Activated CD8-positive, alpha-beta T cell treated with anti-CD3 and anti-CD28 coated beads for 36 hours (primary cell): Measurements from ENCODE around the gene MFNG. TPM values are rescaled to one million over a fixed set of nuclear protein-coding genes. Genes with fewer than 3 reads are reported as not detected.
A peak's percentile ranks its signal among the peaks of the same experiment; 100 is the strongest.

Experiments used
- ATAC-seq: fragments of 200-7000 bp; cut with Tn5 transposase; one replicate; pipeline ENCODE4 v1.10.0; 2021; ENCODE audit warnings: mild to moderate bottlenecking, moderate library complexity
- CTCF ChIA-PET: fragments of 350-600 bp; sonication (Branson Sonifier 250); formaldehyde crosslinking; loops from one replicate; lab custom pipeline; 2021; ENCODE audit warnings: antibody characterized with exemption; lab: Charles Lee
- POLR2A ChIA-PET: fragments of 350-600 bp; sonication (Branson Sonifier 250); formaldehyde crosslinking; loops from one replicate; lab custom pipeline; 2021; ENCODE audit warnings: antibody characterized with exemption; lab: Charles Lee
- DNase-seq: peaks from one replicate; pipeline ENCODE4 v3.0.0-alpha.2; 2020
- H3K27ac Mint-ChIP-seq: one replicate; pipeline ENCODE4 v1.8.0; 2021; ENCODE audit warnings: mild to moderate bottlenecking, mixed read lengths
- H3K27me3 Mint-ChIP-seq: one replicate; pipeline ENCODE4 v1.8.0; 2021; ENCODE audit warnings: mixed read lengths
- H3K36me3 Mint-ChIP-seq: one replicate; pipeline ENCODE4 v1.8.0; 2021; ENCODE audit warnings: low read depth, mixed read lengths
- H3K4me1 Mint-ChIP-seq: one replicate; pipeline ENCODE4 v1.8.0; 2021; ENCODE audit warnings: low read depth, mixed read lengths
- H3K4me3 Mint-ChIP-seq: one replicate; pipeline ENCODE4 v1.8.0; 2021; ENCODE audit warnings: mild to moderate bottlenecking, moderate library complexity, mixed read lengths
- H3K9me3 Mint-ChIP-seq: one replicate; pipeline ENCODE4 v1.8.0; 2021; ENCODE audit warnings: mixed read lengths
- intact Hi-C: fragments of 100-400 bp; cut with micrococcal nuclease; formaldehyde crosslinking; loops from one replicate; pipeline ENCODE4 v1.10.0; 2022
- total RNA-seq, 2 experiments: library from RNA; stranded (reverse); gene quantifications; one replicate each; pipeline ENCODE4 v1.2.3, GENCODE V29; 2021
- TF ChIP-seq, protein P1 (sequence below): fragments of 200-600 bp; IDR thresholded peaks from one replicate; pipeline ENCODE4 v1.8.0; 2022; ENCODE audit warnings: antibody characterized with exemption, mild to moderate bottlenecking

The MFNG gene
- total RNA-seq, 2 experiments from 2014 or later: 155 to 160 TPM

DNA sequence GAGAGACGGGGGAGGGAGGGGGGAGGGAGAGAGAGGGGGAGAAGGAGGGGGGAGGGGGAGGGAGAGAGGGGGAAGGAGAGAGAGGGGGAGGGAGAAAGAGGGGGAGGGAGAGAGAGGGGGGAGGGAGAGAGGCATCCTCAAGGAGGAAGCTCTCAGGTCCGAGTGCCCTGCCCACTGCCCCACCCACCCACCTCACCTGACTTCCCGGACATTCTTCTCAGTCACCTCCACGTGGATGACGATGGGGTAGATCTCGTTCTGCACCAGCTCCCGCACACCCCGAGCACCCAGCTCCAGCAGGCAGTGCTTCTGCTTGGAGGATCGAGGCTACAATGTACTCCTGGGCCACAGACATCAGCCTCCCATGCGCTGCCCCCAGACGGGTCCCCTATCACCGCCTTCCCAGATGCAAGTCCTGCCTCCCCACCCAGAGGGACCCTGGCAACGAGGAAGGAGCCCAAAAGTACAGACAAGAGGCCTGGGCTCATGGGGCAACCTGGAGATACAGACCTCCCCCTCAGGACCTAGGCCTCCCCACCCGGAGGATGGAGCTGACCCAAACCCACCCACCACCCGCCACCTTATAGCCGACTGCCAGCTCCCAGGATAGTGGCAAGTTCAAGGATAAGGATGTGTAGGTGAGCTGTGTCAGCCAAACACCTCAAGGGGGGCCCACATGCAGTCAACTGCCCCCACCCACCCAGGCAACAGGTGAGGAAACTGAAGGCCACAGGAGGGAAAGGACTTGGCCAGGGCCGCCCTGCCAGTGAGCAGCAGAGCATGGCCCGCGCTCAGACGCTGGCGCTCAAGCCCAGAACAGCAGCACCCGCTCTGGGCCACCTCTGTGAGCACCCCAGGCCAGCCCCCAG, 5.6 kb upstream of the MFNG start:
- DNase-seq: no peak
- Mint-ChIP-seq H3K27ac (no peak overlapping the region), H3K4me3 (no peak overlapping the region), H3K36me3 (no peaks in the 10 kb centered on the region), H3K9me3 (no peaks in the 10 kb centered on the region), H3K4me1 (peaks cover 40% of the 10 kb centered on the region), H3K27me3 (no peaks in the 10 kb centered on the region)
- ChIA-PET POLR2A (no interaction called here), CTCF (interaction anchor here (0.8 to 2.5 kb wide), 7 partner anchors 14 to 187 kb away, joined by 3 to 7 read pairs (median 3); no protein-coding TSS in a partner anchor)
- TF ChIP-seq, protein P1, sequence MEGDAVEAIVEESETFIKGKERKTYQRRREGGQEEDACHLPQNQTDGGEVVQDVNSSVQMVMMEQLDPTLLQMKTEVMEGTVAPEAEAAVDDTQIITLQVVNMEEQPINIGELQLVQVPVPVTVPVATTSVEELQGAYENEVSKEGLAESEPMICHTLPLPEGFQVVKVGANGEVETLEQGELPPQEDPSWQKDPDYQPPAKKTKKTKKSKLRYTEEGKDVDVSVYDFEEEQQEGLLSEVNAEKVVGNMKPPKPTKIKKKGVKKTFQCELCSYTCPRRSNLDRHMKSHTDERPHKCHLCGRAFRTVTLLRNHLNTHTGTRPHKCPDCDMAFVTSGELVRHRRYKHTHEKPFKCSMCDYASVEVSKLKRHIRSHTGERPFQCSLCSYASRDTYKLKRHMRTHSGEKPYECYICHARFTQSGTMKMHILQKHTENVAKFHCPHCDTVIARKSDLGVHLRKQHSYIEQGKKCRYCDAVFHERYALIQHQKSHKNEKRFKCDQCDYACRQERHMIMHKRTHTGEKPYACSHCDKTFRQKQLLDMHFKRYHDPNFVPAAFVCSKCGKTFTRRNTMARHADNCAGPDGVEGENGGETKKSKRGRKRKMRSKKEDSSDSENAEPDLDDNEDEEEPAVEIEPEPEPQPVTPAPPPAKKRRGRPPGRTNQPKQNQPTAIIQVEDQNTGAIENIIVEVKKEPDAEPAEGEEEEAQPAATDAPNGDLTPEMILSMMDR: no peak
- ATAC-seq: no peak
- intact Hi-C loops: no loop called here

DNA sequence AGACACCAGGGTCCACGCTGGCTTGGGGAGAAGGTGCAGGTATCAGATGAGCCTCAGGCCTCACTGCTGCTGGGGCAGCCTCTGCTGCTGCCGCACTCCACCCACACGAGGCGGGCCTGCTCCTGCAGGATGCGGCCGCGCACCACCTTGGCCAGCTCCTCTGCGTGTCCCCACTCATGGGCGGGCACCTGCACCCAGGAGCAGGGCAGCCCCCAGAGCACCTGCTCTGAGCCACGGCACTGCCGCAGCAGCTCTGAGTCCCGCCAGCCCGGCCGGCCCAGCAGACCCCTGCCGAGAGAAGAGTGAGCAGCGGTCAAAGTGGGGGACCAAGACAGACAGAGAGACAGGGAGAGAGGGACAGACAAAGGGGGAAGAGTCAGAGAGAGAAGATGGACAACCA, 4.9 kb upstream of the MFNG start:
- TF ChIP-seq, protein P1: no peak
- ATAC-seq (no peak), DNase-seq (no peak)
- no peaks in the 10 kb centered on the region for H3K36me3 Mint-ChIP-seq
- peaks cover 45% of the 10 kb centered on the region for H3K4me1 Mint-ChIP-seq
- intact Hi-C loops: no loop called here
- POLR2A ChIA-PET: no interaction called here
- H3K9me3 Mint-ChIP-seq: no peaks in the 10 kb centered on the region
- no peak overlapping the region for H3K27ac Mint-ChIP-seq
- H3K27me3 Mint-ChIP-seq: no peaks in the 10 kb centered on the region
- CTCF ChIA-PET: interaction anchor here (1.0 kb wide), 2 partner anchors 19 to 70 kb away, joined by 3 to 4 read pairs; no protein-coding TSS in a partner anchor
- no peak overlapping the region for H3K4me3 Mint-ChIP-seq

DNA sequence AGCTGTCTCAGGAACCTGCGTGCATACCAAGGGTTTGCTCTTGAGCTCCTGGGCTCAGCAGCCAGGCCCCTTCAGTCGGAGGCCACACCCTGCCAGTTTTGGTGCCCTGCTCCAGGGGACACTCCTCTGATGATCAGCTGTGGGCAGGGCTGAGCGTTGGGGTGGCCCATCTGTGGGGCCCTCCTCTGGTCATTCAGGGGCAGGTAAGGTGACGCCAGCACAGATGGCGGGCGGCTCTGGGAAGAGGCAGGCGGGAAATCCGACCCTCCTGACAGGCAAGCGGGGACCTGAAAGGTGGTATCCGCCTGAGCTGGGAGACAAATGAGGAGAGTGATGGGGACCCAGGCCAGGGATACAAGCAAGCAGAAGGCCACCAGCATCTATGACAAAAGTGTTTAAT, 3.8 kb upstream of the MFNG start:
- CTCF ChIA-PET: interaction anchor here (1.0 to 2.0 kb wide), 3 partner anchors 8 to 17 kb away, joined by 3 to 9 read pairs (median 7); no protein-coding TSS in a partner anchor
- H3K27ac Mint-ChIP-seq: no peak overlapping the region
- H3K27me3 Mint-ChIP-seq: no peaks in the 10 kb centered on the region
- intact Hi-C loops: no loop called here
- H3K4me1 Mint-ChIP-seq: peaks cover 45% of the 10 kb centered on the region
- peaks cover 4% of the 10 kb centered on the region for H3K36me3 Mint-ChIP-seq
- no peak for ATAC-seq
- TF ChIP-seq, protein P1: no peak
- no peaks in the 10 kb centered on the region for H3K9me3 Mint-ChIP-seq
- H3K4me3 Mint-ChIP-seq: no peak overlapping the region
- POLR2A ChIA-PET: no interaction called here
- no peak for DNase-seq

DNA sequence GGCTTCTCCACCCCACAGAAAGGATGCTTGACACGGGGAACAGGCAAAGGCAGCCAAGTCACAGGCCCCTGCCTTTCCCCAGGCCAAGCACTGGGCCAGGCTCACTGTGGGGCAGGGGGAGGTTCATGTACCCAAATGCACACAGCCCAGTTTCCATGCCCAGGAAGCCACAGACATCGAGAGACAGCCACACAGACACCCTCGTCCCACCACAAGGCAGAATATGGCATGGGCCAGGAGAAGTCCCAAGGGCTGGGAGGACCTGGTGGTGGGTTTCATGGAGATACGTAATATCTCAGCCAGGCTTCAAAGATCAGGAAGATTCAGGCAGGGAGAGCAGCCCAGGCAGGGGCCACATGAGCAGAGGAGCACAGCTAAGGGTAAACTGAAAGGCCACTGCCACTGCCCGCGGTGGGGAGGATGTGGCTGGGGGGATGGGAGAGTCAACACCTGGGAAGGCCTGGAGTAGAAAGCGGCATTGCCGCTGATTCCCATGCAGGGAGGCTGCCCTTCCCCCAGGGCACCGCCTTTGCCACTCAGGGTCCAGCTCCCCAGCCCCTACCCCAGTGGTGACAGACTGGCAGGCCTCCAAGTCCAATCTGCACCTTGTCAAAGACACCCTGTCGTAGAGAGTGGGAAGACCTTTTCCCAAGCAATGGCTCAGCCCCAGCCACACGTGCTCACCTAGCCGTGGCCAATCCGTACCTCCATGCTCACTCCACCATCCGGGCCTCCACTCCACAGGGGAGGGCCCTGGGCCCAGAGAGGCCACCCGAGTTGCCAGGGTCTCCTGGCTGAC, 2.4 kb upstream of the MFNG start:
- Mint-ChIP-seq H3K27ac (peak overlapping the region; percentile 74), H3K36me3 (peaks cover 17% of the 10 kb centered on the region), H3K4me3 (no peak overlapping the region), H3K4me1 (peaks cover 45% of the 10 kb centered on the region), H3K9me3 (no peaks in the 10 kb centered on the region), H3K27me3 (no peaks in the 10 kb centered on the region)
- no peak for DNase-seq
- POLR2A ChIA-PET: no interaction called here
- no peak for ATAC-seq
- TF ChIP-seq, protein P1: no peak
- CTCF ChIA-PET: interaction anchor here (1.1 to 2.0 kb wide), 3 partner anchors 10 to 82 kb away, joined by 3 to 9 read pairs (median 7); no protein-coding TSS in a partner anchor
- intact Hi-C loops: no loop called here
